Fibroblast of lung (primary cell): ENCODE data around the gene ARMC2.

ENCODE experiments used
- CTCF ChIP-seq, 2 donors: IDR thresholded peaks in 1 of 2; conservative IDR thresholded peaks in 1 of 2; 1 replicate in 1 of 2; 2 replicates in 1 of 2; pipeline ENCODE4 v1.5.1; 2011 to 2012; ENCODE audit warnings: low read length in 2 of 2, control low read depth in 1 of 2, inconsistent platforms in 1 of 2, low read depth in 1 of 2, mild to moderate bottlenecking in 1 of 2
- EZH2 ChIP-seq: IDR thresholded peaks from 2 replicates; pipeline ENCODE4 v1.5.1; 2012; ENCODE audit warnings: low read length, control low read depth, mild to moderate bottlenecking; ENCODE audit errors: missing control alignments

DNA sequence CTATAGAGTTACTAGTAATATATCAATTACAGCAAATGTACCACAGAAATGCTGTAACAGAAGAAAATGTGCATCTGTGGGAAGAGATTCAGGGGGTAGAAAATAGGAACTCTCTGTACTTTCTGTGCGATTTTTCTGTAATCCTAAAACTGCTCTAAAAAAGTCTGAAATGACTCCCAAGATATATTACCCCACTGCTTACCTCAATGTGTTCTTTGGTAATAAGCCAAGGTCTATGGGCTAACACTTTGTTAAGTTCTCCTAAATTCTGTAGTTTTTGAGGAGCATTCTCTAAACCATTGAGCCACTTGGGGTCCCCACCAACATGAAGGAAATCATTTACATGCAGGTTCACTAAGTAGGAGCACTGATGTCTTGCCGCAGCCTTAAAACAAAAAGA lies 152.1 kb downstream of the ARMC2 start:
- TF ChIP-seq CTCF (conservative IDR thresholded peaks at IDR 0.05 in 1 of 2, IDR thresholded peaks at IDR 0.05 in 1 of 2; ENCODE audit: low read depth in 1 of 2, low read length in 2 of 2) (no peak), EZH2 (no peak)
